ENCODE data around the gene CHD9. TPM values are rescaled to one million over a fixed set of nuclear protein-coding genes. Genes with fewer than 3 reads are reported as not detected.

Gene CHD9
- total RNA-seq, 1 donor = 55.6 TPM

GRCh38 chr16:53080345-53081031 lies 25.7 kb downstream of the CHD9 start:
- Histone ChIP-seq H3K4me3 (ENCODE audit: low read length) (no peak overlapping the region), H3K4me1 (ENCODE audit: insufficient read depth, low read length) (peaks cover 4% of the 10 kb centered on the region), H3K27me3 (ENCODE audit: insufficient read depth, low read length) (no peaks in the 10 kb centered on the region), H3K9me3 (ENCODE audit: low read depth, low read length) (no peaks in the 10 kb centered on the region)

DNA sequence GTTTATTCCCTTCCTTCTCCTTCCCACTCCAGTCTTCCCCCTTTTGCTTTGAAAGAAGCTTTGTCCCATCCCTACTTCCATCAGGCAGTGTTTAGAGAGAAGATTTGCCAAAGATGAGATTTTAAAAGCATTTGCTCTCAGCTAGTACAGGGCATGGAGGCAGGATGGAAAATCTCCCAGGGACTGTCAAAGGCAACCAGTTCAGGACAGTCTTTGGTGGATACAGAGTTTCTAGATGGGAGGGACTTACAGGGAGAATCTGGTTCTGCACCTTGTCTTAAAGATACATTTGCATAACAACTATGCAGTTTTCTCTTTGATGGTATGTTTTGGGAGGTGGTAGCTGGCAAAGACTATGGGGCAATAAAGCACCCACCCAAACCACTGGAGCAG lies 26.2 kb downstream of the CHD9 start:
- Histone ChIP-seq H3K27me3 (ENCODE audit: insufficient read depth, low read length) (no peaks in the 10 kb centered on the region), H3K4me1 (ENCODE audit: insufficient read depth, low read length) (peaks cover 6% of the 10 kb centered on the region), H3K9me3 (ENCODE audit: low read depth, low read length) (no peaks in the 10 kb centered on the region), H3K4me3 (ENCODE audit: low read length) (no peak overlapping the region)

GRCh38 chr16:53081686-53082407 lies 27.1 kb downstream of the CHD9 start:
- peaks cover 6% of the 10 kb centered on the region for H3K4me1 ChIP-seq (ENCODE audit: insufficient read depth, low read length)
- H3K4me3 ChIP-seq (ENCODE audit: low read length) = no peak overlapping the region
- H3K27me3 ChIP-seq (ENCODE audit: insufficient read depth, low read length) = no peaks in the 10 kb centered on the region
- no peaks in the 10 kb centered on the region for H3K9me3 ChIP-seq (ENCODE audit: low read depth, low read length)

DNA sequence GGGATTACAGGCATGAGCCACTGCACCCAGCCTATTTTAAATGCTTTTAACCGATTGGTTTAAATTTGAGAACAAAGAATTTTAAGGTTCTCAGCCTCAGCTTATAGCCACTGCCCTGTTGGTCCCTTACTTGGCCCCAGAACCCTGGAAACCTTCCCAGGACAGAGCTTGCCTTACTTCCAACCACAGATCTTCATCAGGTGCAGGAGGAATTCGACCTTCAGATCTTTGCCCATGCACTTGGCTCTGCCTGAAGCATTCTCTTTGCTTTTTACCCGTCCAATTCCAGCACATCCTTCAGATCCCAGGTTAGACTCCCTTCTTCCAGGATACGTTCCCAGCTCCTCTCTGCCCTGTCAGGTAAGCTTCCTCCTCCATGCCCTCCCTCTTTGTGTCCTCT lies 27.7 kb downstream of the CHD9 start:
- peaks cover 6% of the 10 kb centered on the region for H3K4me1 ChIP-seq (ENCODE audit: insufficient read depth, low read length)
- H3K27me3 ChIP-seq (ENCODE audit: insufficient read depth, low read length) = no peaks in the 10 kb centered on the region
- no peak overlapping the region for H3K4me3 ChIP-seq (ENCODE audit: low read length)
- no peaks in the 10 kb centered on the region for H3K9me3 ChIP-seq (ENCODE audit: low read depth, low read length)

DNA sequence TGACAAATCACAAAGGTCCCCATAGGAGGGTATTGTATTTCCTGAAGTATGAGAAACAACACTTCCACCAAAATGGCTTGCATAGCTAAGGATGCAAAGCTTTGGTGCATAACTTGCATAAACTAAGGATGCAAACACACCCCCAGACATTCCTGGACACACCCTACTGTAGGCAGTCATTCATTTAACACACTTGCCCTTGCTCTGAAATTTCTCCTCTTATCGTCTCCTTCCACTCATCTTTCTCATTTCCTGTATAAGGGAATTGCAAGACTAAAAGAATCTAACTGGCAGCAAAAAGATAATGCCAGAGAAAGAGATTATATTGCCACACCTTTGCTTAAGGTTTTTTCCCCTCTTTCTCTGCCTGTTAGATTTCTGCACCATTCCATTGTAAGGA lies 28.3 kb downstream of the CHD9 start:
- H3K27me3 ChIP-seq (ENCODE audit: insufficient read depth, low read length) = no peaks in the 10 kb centered on the region
- no peaks in the 10 kb centered on the region for H3K9me3 ChIP-seq (ENCODE audit: low read depth, low read length)
- H3K4me3 ChIP-seq (ENCODE audit: low read length) = no peak overlapping the region
- peaks cover 6% of the 10 kb centered on the region for H3K4me1 ChIP-seq (ENCODE audit: insufficient read depth, low read length)

DNA sequence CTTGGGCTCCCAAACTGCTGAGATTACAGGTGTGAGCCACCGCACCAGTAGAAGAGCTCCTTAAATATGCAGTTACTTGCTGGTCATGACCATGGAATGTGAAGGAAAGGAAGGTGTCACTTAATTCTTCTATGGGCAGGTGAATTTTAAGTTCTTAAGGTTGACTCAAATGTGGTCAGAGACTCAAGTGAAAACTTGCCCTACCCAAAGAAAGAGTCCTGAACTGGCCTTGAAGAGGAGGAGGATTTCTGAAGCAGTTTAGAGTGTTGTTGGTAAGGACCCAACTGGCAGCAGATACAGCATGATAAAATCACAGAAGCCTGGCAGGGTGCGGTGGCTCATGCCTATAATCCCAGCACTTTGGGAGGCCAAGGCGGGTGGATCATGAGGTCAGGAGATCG lies 29.4 kb downstream of the CHD9 start:
- Histone ChIP-seq H3K9me3 (ENCODE audit: low read depth, low read length) (no peaks in the 10 kb centered on the region), H3K4me1 (ENCODE audit: insufficient read depth, low read length) (peaks cover 6% of the 10 kb centered on the region), H3K4me3 (ENCODE audit: low read length) (no peak overlapping the region), H3K27me3 (ENCODE audit: insufficient read depth, low read length) (no peaks in the 10 kb centered on the region)

DNA sequence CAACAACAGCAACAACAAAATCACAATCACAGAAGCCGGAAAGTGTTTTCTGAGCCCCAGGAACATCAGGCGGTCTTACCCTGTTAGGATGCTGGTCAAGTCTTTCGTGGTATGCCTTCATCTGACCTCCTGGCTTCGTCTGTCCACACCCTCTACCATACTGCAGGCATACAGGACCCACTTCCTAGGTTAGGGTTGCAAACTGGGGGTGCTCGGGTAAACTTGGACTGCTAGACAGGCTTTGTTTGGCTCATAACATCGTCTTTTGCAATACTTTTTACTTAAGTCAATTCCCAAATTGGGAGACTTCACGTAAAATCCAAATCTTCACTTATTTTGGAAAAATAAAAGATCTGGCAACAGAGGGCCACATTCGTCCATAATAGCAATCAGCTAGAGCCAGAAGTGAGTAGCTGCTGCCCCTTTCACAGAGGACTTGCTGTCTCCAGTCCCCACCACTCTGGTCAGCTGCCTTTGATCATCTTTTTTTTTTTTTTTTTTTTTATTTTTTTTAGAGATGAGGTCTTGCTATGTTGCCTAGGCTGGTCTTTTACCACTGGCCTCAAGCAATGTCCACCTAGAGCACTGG lies 30.0 kb downstream of the CHD9 start:
- no peaks in the 10 kb centered on the region for H3K27me3 ChIP-seq (ENCODE audit: insufficient read depth, low read length)
- H3K9me3 ChIP-seq (ENCODE audit: low read depth, low read length) = no peaks in the 10 kb centered on the region
- peaks cover 9% of the 10 kb centered on the region for H3K4me1 ChIP-seq (ENCODE audit: insufficient read depth, low read length)
- H3K4me3 ChIP-seq (ENCODE audit: low read length) = no peak overlapping the region

DNA sequence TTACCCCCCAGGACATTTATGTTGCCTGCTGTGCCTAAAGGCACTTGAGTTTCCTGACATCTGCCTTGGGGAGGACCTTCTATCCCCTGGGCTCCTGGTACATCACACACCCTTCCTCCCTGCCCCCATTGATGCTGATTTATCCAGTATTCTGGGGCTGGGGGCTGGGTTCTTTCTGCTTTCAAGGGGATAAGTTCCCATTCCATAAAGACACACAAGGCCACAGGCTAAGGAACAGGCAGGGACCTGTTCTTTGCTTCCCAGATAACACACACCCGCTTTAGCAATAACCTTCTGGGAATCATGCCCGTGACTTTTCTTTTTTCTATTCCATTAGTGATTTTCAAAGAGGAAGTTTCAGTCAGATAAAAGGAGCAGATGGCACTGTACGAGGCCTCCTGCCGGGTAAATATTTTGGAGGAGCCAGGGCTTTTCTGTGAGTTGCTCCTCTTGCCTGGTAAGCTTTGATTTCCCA lies 30.6 kb downstream of the CHD9 start:
- no peaks in the 10 kb centered on the region for H3K27me3 ChIP-seq (ENCODE audit: insufficient read depth, low read length)
- H3K4me3 ChIP-seq (ENCODE audit: low read length) = no peak overlapping the region
- no peaks in the 10 kb centered on the region for H3K9me3 ChIP-seq (ENCODE audit: low read depth, low read length)
- H3K4me1 ChIP-seq (ENCODE audit: insufficient read depth, low read length) = peaks cover 15% of the 10 kb centered on the region

DNA sequence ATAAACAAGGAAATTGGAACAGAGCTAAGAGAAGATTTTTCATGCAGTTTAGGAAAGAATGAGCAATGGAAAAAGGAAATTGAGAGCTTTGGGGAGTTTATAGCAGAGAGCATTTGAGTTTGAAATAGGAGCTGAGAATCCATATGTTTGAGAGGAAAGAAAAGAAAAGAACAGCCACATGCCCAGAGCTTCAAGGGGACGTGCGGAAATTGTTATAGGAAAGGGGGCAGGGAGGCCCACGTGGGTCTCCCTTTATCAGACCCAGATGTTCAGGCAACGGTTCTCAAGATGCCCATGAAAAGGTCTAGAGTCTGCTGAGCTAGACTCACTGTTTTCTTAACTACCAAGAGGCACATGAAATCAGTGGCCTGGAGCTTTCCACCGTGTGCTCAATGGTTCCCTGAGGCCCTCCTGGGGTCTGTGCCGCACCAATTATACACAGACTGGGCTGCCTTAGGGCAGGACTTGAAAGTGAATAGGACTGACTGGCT lies 31.2 kb downstream of the CHD9 start:
- H3K4me1 ChIP-seq (ENCODE audit: insufficient read depth, low read length) = peaks cover 20% of the 10 kb centered on the region
- no peaks in the 10 kb centered on the region for H3K9me3 ChIP-seq (ENCODE audit: low read depth, low read length)
- no peak overlapping the region for H3K4me3 ChIP-seq (ENCODE audit: low read length)
- H3K27me3 ChIP-seq (ENCODE audit: insufficient read depth, low read length) = no peaks in the 10 kb centered on the region

- no peaks in the 10 kb centered on the region for H3K27me3 ChIP-seq (ENCODE audit: insufficient read depth, low read length)
- H3K4me1 ChIP-seq (ENCODE audit: insufficient read depth, low read length) = peaks cover 32% of the 10 kb centered on the region
- H3K4me3 ChIP-seq (ENCODE audit: low read length) = no peak overlapping the region
- no peaks in the 10 kb centered on the region for H3K9me3 ChIP-seq (ENCODE audit: low read depth, low read length)
Measured at GRCh38 chr16:53087101-53087500, 32.3 kb downstream of the CHD9 start.

- Histone ChIP-seq H3K4me3 (ENCODE audit: low read length) (no peak overlapping the region), H3K9me3 (ENCODE audit: low read depth, low read length) (no peaks in the 10 kb centered on the region), H3K27me3 (ENCODE audit: insufficient read depth, low read length) (no peaks in the 10 kb centered on the region), H3K4me1 (ENCODE audit: insufficient read depth, low read length) (peaks cover 57% of the 10 kb centered on the region)
Measured at GRCh38 chr16:53089434-53090285, 34.9 kb downstream of the CHD9 start.

DNA sequence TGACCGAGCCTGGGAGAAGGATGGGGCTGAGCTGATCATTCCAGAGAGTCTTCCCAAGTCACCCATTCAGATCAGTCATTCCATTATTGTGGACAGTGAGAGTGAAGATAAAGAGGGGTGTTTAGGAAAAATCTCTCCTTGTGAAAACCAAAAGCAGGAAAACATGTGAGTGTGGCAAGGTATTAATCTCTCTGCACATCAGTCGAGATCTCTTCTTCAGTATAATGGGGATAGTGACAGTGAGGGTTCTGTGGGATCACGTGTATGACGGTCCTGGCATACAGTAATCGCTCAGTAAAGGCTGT lies 35.4 kb downstream of the CHD9 start:
- Histone ChIP-seq H3K9me3 (ENCODE audit: low read depth, low read length) (no peaks in the 10 kb centered on the region), H3K4me1 (ENCODE audit: insufficient read depth, low read length) (peaks cover 60% of the 10 kb centered on the region), H3K4me3 (ENCODE audit: low read length) (no peak overlapping the region), H3K27me3 (ENCODE audit: insufficient read depth, low read length) (no peaks in the 10 kb centered on the region)

DNA sequence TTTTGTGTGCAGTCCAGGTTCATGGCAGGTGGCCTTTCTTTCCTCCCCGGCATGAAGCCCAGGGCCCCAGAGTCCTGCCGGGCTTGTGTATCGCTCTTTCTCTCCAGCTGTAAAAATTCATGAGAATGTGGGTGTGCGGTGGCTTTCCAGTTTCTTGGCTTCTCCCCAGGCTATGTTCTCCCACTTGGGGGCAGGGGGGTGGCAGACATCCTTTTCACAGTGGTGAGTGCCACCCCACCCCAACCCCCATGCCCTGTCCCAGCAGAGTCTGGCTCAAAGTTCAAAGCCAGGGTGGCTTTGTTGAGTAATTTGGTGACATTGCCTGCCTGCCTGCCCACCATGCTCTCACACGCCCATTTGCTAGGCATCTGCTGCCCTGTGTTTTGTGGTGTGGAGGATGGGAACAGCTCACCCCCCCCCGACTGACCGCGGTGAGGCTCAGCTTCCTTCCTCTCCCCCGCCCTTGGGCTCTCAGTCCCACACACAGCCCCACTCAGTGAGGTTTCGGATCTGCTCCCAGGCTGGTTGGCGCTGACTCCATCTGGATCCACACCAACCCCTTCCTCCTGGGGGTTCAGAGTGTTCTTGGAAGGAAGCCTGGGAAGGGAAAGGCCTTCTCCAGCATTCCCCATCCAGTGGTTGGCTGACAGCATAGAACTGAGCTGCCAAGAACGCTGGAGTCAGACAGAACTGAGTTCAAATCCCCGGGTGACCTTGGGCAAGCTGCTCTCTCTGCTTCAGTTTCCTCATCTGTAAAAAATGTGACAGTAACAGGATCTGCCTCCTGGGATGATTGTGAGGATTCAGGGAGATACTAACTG lies 36.0 kb downstream of the CHD9 start:
- no peak overlapping the region for H3K4me3 ChIP-seq (ENCODE audit: low read length)
- no peaks in the 10 kb centered on the region for H3K27me3 ChIP-seq (ENCODE audit: insufficient read depth, low read length)
- peaks cover 55% of the 10 kb centered on the region for H3K4me1 ChIP-seq (ENCODE audit: insufficient read depth, low read length)
- no peaks in the 10 kb centered on the region for H3K9me3 ChIP-seq (ENCODE audit: low read depth, low read length)

GRCh38 chr16:53091466-53092211 lies 36.8 kb downstream of the CHD9 start:
- no peaks in the 10 kb centered on the region for H3K9me3 ChIP-seq (ENCODE audit: low read depth, low read length)
- H3K27me3 ChIP-seq (ENCODE audit: insufficient read depth, low read length) = no peaks in the 10 kb centered on the region
- no peak overlapping the region for H3K4me3 ChIP-seq (ENCODE audit: low read length)
- H3K4me1 ChIP-seq (ENCODE audit: insufficient read depth, low read length) = peaks cover 57% of the 10 kb centered on the region

Data from mononuclear cell (primary cell).